HG03565 (cell line): ENCODE data around the gene SMG7.
"Not testable (repeated sequence)": the region's sequence is repeated elsewhere in the genome, so short reads cannot be mapped to it uniquely, and the experiment has no call there.

Experiments used
- ATAC-seq: cut with Tn5 transposase; IDR thresholded peaks from one replicate; pipeline ENCODE4 v1.9.1; 2021; ENCODE audit warnings: mild to moderate bottlenecking, moderate library complexity; ENCODE audit not compliant: unreplicated experiment

Gene SMG7

GRCh38 chr1:183472488-183473216, at the start of gene SMG7:
TSS of gene SMG7 (plus strand) at chr1:183472499. CDS start at chr1:183472621, 122 bp downstream.
- ATAC-seq = peak; percentile 8

- no peak for ATAC-seq
Observed at GRCh38 chr1:183423541-183423940, 48.8 kb upstream of the SMG7 start.

DNA sequence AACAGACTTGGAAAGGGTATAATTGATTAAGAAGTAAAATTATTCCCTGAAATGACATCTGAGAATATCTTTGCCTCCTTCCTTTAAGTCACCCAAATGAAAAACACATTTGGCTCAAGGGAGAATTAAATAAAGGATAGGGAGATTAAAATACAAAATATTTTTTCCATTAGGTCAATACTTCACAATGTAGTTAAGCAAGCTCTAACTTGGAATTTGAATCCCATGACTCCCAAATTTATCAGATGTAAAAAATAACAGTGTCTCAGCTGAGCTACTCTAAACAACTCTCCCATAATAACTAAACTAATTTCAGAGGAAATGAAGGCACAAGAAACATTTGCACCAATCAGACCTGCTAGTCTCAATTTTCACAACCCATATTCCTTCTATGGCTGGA, 47.6 kb upstream of the SMG7 start:
- no peak for ATAC-seq

DNA sequence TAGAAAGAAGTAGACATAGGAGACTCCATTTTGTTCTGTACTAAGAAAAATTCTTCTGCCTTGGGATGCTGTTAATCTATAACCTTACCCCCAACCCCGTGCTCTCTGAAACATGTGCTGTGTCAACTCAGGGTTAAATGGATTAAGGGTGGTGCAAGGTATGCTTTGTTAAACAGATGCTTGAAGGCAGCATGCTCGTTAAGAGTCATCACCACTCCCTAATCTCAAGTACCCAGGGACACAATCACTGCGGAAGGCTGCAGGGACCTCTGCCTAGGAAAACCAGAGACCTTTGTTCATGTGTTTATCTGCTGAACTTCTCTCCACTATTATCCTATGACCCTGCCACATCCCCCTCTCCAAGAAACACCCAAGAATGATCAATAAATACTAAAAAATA, 44.7 kb upstream of the SMG7 start:
- ATAC-seq = not testable (repeated sequence)

- ATAC-seq = no peak
Observed at GRCh38 chr1:183431840-183432547, 40.3 kb upstream of the SMG7 start.

GRCh38 chr1:183432548-183432875, 39.8 kb upstream of the SMG7 start:
- ATAC-seq = no peak

- ATAC-seq = no peak
Observed at GRCh38 chr1:183433703-183434102, 38.6 kb upstream of the SMG7 start.

DNA sequence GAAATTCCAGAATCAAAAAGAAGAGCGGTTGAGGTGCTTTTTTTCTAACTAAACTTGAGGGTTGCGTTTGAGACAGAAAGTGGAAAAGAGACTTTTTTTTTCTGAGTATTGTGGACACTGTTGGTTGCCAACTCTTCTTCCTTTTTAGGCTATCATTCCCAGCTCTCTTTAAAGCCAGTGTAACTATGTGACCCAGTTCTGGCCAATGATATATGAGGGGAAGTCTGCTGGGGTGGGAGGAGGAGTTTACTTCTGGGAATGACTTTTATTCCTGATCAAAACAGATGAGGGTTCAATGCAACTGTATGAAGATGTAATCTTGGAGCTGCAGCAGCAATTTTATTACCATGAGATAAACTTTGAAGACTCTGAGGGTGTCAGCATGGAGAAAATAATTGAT, 36.8 kb upstream of the SMG7 start:
- ATAC-seq = no peak

DNA sequence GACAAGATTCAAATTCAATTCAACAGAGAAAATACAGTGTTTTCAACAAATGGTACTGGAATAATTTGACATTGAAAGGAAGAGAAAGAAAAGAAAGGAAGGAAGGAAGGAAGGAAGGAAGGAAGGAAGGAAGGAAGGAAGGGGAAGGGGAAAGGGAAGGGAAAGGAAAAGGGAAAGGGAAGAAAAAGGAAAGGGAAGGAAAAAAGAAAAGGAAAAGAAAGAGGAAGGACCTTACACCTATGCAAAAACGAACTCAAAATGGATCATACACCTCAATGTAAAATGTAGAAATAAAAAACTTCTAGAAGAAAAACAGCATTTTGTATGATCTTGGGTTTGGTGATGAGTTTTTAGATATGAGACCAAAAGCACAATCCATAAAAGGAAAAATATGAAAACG, 34.2 kb upstream of the SMG7 start:
- no peak for ATAC-seq

- ATAC-seq = no peak
Observed at GRCh38 chr1:183443011-183443410, 29.3 kb upstream of the SMG7 start.

DNA sequence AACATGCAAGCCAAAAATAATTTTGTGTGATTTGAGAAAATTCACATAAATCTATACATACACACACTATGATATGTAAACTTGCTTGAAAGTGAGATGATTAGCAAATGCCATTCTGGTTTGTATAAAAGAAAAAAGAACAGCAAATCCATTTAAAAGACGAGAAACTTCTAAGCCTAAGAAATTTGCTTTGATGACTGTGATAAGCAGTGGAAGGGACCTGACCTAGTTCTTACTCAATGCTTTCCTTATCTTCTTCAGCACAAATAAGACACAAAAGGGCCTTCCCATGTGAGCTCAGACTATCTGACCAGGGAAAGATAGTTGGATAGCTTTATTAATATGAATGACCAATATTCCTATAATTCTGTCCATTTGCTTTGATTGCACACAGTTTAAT, 28.8 kb upstream of the SMG7 start:
- ATAC-seq = no peak

- no peak for ATAC-seq
Observed at GRCh38 chr1:183444243-183444642, 28.1 kb upstream of the SMG7 start.

GRCh38 chr1:183449223-183449770, 23.0 kb upstream of the SMG7 start:
- no peak for ATAC-seq

DNA sequence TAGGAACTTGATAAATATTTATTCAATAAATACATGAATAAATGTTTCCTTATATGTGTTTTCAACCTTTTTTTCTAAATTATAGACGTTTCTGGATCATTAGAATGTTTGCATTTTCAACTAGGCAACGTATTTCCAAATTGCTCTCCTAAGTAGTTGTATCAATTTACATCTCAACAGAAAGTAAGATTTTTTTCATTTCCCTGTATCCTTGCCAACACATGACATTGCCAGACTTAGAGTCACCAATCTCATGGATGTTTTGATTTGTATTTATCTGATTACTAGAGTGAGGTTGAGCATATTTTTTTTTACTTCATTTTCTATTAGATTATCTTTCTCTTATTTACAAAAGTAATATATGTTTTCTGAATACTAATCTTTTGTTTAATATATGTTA, 22.2 kb upstream of the SMG7 start:
- no peak for ATAC-seq

- no peak for ATAC-seq
Observed at GRCh38 chr1:183454377-183454776, 17.9 kb upstream of the SMG7 start.

DNA sequence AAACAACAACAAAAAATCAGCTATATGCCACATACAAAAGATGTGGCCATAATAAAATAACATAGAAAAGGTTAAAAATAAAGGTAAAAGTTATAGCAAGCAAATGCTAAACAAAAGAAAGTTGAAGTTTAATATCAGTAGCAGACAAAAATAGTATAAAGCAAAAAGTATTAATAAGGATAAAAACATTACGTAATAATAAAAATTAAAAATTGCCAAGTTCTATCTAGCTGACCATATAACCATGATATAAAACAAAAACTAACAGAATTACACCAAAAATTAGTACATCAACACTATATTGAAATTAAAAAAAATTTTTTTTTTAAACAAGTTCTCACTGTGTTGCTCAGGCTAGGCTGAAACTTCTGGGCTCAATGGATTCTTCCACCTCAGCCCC, 15.5 kb upstream of the SMG7 start:
- ATAC-seq = no peak

DNA sequence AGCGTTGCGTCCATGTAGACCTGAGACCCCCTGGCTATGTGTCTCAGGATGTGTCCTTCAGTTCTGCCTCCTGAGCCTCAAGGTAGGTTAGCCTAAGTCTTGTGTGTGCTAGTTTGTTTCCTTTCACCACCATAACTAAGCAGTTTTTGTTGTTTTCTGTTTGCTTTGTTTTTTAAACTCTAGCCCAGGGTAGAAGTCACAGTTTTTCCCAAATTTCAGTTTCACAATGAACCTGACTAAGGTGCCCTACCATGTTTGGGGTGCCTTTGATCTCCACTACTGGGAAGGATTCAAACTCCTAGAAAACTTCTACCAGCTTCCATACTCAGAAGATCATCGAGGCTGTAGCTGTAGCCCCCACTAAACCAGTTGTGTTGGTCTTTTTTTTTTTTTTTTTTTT, 14.8 kb upstream of the SMG7 start:
- no peak for ATAC-seq

GRCh38 chr1:183460596-183460995, 11.7 kb upstream of the SMG7 start:
- no peak for ATAC-seq

DNA sequence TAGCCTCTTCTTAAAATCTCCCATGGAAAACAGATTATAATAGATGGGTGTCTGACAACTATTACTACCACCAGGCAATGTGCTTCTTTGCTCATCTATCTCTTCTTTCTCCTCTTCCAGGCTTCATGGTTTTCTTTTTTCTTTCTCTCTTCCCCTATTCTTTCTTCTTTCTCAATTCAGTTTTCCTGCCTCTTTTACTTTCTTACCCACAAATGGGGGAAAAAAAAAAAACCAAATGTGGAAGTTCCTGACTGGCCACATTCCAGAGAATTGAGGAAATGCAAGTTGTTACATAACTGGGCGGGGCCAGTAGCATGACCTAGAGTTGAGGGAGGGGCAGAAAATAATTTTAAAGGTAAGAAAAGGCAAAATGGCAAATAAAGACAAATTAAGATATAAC, 10.9 kb upstream of the SMG7 start:
- no peak for ATAC-seq

GRCh38 chr1:183463566-183463965, 8.7 kb upstream of the SMG7 start:
- no peak for ATAC-seq

DNA sequence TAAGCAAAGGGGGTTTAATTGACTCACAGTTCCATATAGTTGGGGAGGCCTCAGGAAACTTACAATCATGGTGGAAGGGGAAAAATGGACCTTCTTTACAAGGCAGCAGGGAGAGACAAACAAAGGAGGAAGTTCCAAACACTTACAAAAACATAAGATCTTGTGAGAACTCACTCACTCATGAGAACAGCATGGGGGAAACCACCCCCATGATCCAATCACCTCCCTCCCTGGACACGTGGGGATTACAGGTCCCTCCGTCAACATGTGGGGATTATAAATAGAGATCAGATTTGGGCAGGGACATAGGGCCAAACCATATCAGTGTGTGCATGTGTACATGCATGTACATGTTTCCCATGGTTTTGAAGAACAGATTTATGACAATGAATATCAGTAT, 5.5 kb upstream of the SMG7 start:
- ATAC-seq = no peak

DNA sequence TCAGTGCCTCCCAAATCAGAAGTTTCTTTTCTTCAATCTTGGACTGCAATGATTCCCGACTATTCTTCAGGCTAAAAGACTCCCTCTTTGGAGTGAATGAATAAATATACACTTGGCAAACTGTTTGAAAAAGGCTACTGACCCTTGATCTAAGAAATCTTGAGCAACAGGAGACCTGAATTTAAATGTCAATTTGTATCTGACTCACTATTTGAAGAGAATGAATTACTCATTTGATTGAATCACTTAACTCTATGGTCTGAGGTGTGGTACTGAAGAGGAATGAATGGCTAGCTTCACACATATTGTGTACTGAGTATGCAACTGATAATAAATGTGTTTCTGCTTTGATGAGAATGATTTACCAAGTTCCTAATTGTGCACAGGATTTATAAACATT, 4.6 kb upstream of the SMG7 start:
- no peak for ATAC-seq
